Measurements from ENCODE around the gene OCLN.
"Not testable (repeated sequence)": the region's sequence is repeated elsewhere in the genome, so short reads cannot be mapped to it uniquely, and the experiment has no call there.

GRCh38 chr5:69596114-69596840, 103.7 kb downstream of the OCLN start:
- not testable (repeated sequence) for TF ChIP-seq CTCF (conservative IDR thresholded peaks at IDR 0.05; ENCODE audit: low read depth in 2 of 2); REST (IDR thresholded peaks at IDR 0.05; ENCODE audit: unreplicated experiment); EZH2phosphoT487 (IDR thresholded peaks at IDR 0.05; ENCODE audit: unreplicated experiment); ETS1 (IDR thresholded peaks at IDR 0.05); EZH2 (IDR thresholded peaks at IDR 0.05; ENCODE audit: low read depth, unreplicated experiment); POLR2AphosphoS5 (IDR thresholded peaks at IDR 0.05; ENCODE audit: low read depth); CREB1 (CRISPR knock-in tag; IDR thresholded peaks at IDR 0.05; ENCODE audit: low read depth); ZNF114 (CRISPR knock-in tag; IDR thresholded peaks at IDR 0.05); ZNF331 (CRISPR knock-in tag; IDR thresholded peaks at IDR 0.05; ENCODE audit: low read depth)

All from GM23338 (cell line).